Posterior vena cava (tissue), 2 donors: ENCODE results near the gene DIP2C. TPM values are rescaled to one million over a fixed set of nuclear protein-coding genes. Genes with fewer than 3 reads are reported as not detected.

Experiments
- DNase-seq: peaks from one replicate; pipeline ENCODE4 v3.0.0-alpha.2; 2020; ENCODE audit warnings: low spot score
- intact Hi-C, 2 donors: fragments of 100-400 bp; cut with DNase I; formaldehyde crosslinking; loops; one replicate each; pipeline versions ENCODE4 v1.14.1 to v1.14.2; 2022 to 2023
- microRNA-seq, 2 donors: library from miRNA; unstranded; fragments of <30 nt; microRNA quantifications; one replicate each; pipeline ENCODE4 v1.2.0, GENCODE V29; 2020 to 2021; ENCODE audit warnings: borderline microRNAs expressed in 2 of 2
- total RNA-seq, 2 donors: library from RNA; stranded (reverse); fragmentation: NEBNext Ultra II Directional; extraction: Animal tissue kit (Norgen Biotek cat#: 25700); gene quantifications; one replicate each; pipeline ENCODE4 v1.2.1, GENCODE V29; 2021
- donor health status: DM: yes; HTN: yes; CAD: no.
- donor health status: DM: yes; HTN: yes; CAD: no.

The DIP2C gene
- total RNA-seq, 2 donors from 2014 or later, result 39.3 to 45.6 TPM

- intact Hi-C loops, result no loop called here
- DNase-seq, result no peak
Observed at GRCh38 chr10:228366-228765, 461.1 kb downstream of the DIP2C start.

GRCh38 chr10:227014-227413 lies 462.5 kb downstream of the DIP2C start:
- no peak for DNase-seq
- intact Hi-C loops, result no loop called here

GRCh38 chr10:226018-226417 lies 463.4 kb downstream of the DIP2C start:
- no peak for DNase-seq
- intact Hi-C loops, result no loop called here

- DNase-seq, result no peak
- intact Hi-C loops, result no loop called here
Observed at GRCh38 chr10:224571-224970, 464.9 kb downstream of the DIP2C start.

Small RNA genes lying within 50 kb of the gene (microRNA-seq; reads per million reads assigned to microRNA genes)
- 0.97 to 1.8 reads per million in 2 donors for gene MIR5699

Other genes starting within 250 kb of the DIP2C start
- 10 to 100 TPM; 49.6 to 57.8 TPM for gene LARP4B, start 242.0 kb upstream of the DIP2C start, total RNA-seq